ENCODE data around the gene EIF2S3.

EIF2S3 gene

GRCh38 chrX:24025741-24026403 is 28.9 kb upstream of the EIF2S3 start:
- TF ChIP-seq POLR2AphosphoS5 (IDR thresholded peaks at IDR 0.05; ENCODE audit: low read depth) (no peak), REST (IDR thresholded peaks at IDR 0.05; ENCODE audit: insufficient replicate concordance, low read depth) (peak; percentile 8)
- Histone ChIP-seq H3K27ac (replicated peaks) (peak overlapping the region; percentile 92), H3K27me3 (ENCODE audit: insufficient read depth, poor library complexity, severe bottlenecking) (no peaks in the 10 kb centered on the region), H3K4me3 (replicated peaks; ENCODE audit: insufficient read depth, low read length) (peak overlapping the region; percentile 61)
- DNase-seq (ENCODE audit: low read depth in 1 of 2, low spot score in 1 of 2): peak in 1 of 2 experiments; percentile 19

DNA sequence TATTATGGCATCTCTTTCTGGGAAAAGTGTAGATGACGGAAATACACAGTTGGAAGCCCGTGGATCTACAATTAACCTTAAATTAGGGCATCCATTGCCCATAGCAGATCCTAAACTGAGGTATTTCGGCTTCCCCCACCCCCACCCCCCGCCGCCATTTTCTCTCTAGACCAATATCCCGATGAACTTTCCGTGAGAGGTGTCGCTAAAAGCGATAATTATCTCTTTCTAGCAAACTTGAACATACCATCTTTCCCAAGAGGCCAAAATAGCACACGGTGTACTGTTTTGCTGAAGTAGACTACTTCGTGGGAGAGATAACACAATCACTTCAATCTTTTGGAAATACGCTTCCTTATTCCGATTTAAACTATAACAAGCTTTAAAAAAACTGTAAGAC is 28.3 kb upstream of the EIF2S3 start:
- DNase-seq (ENCODE audit: low read depth in 1 of 2, low spot score in 1 of 2): no peak
- H3K27me3 ChIP-seq (ENCODE audit: insufficient read depth, poor library complexity, severe bottlenecking): no peaks in the 10 kb centered on the region
- H3K4me3 ChIP-seq (replicated peaks; ENCODE audit: insufficient read depth, low read length): no peak overlapping the region
- no peak for TF ChIP-seq SPI1 (IDR thresholded peaks at IDR 0.05; ENCODE audit: borderline replicate concordance, low read depth)
- TF ChIP-seq POLR2AphosphoS5 (IDR thresholded peaks at IDR 0.05; ENCODE audit: low read depth): no peak
- no peak for TF ChIP-seq REST (IDR thresholded peaks at IDR 0.05; ENCODE audit: insufficient replicate concordance, low read depth)
- TF ChIP-seq GABPA (IDR thresholded peaks at IDR 0.05; ENCODE audit: low read depth): no peak
- TF ChIP-seq, protein P1, sequence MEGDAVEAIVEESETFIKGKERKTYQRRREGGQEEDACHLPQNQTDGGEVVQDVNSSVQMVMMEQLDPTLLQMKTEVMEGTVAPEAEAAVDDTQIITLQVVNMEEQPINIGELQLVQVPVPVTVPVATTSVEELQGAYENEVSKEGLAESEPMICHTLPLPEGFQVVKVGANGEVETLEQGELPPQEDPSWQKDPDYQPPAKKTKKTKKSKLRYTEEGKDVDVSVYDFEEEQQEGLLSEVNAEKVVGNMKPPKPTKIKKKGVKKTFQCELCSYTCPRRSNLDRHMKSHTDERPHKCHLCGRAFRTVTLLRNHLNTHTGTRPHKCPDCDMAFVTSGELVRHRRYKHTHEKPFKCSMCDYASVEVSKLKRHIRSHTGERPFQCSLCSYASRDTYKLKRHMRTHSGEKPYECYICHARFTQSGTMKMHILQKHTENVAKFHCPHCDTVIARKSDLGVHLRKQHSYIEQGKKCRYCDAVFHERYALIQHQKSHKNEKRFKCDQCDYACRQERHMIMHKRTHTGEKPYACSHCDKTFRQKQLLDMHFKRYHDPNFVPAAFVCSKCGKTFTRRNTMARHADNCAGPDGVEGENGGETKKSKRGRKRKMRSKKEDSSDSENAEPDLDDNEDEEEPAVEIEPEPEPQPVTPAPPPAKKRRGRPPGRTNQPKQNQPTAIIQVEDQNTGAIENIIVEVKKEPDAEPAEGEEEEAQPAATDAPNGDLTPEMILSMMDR (IDR thresholded peaks at IDR 0.05; ENCODE audit: insufficient read depth, low read length): no peak
- H3K27ac ChIP-seq (replicated peaks): peak overlapping the region; percentile 92

DNA sequence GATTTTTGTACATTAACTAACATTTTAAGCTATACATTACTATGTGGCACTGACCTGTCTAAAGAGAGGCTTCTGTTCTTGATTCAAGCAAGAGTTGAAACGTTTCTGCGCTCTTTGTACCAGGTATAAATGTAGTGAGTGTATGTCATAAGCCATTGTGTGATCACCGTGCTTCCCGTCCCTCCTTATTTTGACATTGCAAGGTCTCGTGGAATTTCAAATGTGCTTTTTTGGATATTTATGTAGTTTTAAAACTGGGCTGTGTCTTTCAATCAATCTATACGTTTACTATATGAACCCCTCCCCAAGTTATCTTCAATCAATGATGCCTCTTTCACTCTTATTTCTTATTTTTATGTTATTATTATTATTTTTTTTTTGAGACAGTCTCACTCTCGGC is 27.7 kb upstream of the EIF2S3 start, which contains the start of gene KLHL15:
KLHL15 (minus strand) TSS at position 101 of the 400 bp plus-strand sequence. CDS start 20,493 bp downstream, outside the sequence.
- H3K4me3 ChIP-seq (replicated peaks; ENCODE audit: insufficient read depth, low read length): peak within 1 kb of the TSS; percentile 61
- TF ChIP-seq, protein P1 (IDR thresholded peaks at IDR 0.05; ENCODE audit: insufficient read depth, low read length): no peak
- no peak for TF ChIP-seq GABPA (IDR thresholded peaks at IDR 0.05; ENCODE audit: low read depth)
- TF ChIP-seq SPI1 (IDR thresholded peaks at IDR 0.05; ENCODE audit: borderline replicate concordance, low read depth): no peak
- no peak for TF ChIP-seq REST (IDR thresholded peaks at IDR 0.05; ENCODE audit: insufficient replicate concordance, low read depth)
- no peak for TF ChIP-seq POLR2AphosphoS5 (IDR thresholded peaks at IDR 0.05; ENCODE audit: low read depth)
- no peaks in the 10 kb centered on the region for H3K27me3 ChIP-seq (ENCODE audit: insufficient read depth, poor library complexity, severe bottlenecking)
- no peak for DNase-seq (ENCODE audit: low read depth in 1 of 2, low spot score in 1 of 2)
- peak within 1 kb of the TSS; percentile 92 for H3K27ac ChIP-seq (replicated peaks)

Data from HL-60 (cell line).